HG02840 (cell line): ENCODE measurements around the gene PACSIN2.
"Not testable (repeated sequence)": the region's sequence is repeated elsewhere in the genome, so short reads cannot be mapped to it uniquely, and the experiment has no call there.

Experiments used
- ATAC-seq: cut with Tn5 transposase; IDR thresholded peaks from one replicate; pipeline ENCODE4 v1.9.1; 2021; ENCODE audit warnings: mild to moderate bottlenecking, moderate library complexity, moderate number of reproducible peaks; ENCODE audit not compliant: unreplicated experiment, low FRiP score

Gene PACSIN2

GRCh38 chr22:42951093-42951710 is 63.7 kb downstream of the PACSIN2 start:
- ATAC-seq: no peak

- no peak for ATAC-seq
Observed at GRCh38 chr22:42950281-42950680, 64.7 kb downstream of the PACSIN2 start.

DNA sequence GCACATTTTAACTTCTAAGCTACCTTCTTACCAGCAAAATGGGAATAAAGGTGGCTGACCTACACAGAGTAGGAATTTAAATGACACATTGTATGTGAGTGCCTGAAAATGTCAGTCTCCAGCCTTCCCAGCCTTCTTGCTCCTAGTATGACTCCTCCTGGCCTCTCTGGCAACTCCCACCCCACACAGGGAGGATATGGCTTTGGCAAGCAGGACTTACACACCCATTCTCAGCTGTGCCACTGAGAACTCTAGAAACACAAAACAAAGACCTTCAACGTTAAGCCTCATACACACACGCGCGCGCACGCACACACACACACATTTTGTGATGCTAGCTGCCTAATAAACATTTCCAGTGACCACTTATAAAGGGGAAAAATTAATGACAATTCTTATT is 65.8 kb downstream of the PACSIN2 start:
- no peak for ATAC-seq

- no peak for ATAC-seq
Observed at GRCh38 chr22:42948294-42948693, 66.7 kb downstream of the PACSIN2 start.

- no peak for ATAC-seq
Observed at GRCh38 chr22:42947211-42947990, 67.5 kb downstream of the PACSIN2 start.

DNA sequence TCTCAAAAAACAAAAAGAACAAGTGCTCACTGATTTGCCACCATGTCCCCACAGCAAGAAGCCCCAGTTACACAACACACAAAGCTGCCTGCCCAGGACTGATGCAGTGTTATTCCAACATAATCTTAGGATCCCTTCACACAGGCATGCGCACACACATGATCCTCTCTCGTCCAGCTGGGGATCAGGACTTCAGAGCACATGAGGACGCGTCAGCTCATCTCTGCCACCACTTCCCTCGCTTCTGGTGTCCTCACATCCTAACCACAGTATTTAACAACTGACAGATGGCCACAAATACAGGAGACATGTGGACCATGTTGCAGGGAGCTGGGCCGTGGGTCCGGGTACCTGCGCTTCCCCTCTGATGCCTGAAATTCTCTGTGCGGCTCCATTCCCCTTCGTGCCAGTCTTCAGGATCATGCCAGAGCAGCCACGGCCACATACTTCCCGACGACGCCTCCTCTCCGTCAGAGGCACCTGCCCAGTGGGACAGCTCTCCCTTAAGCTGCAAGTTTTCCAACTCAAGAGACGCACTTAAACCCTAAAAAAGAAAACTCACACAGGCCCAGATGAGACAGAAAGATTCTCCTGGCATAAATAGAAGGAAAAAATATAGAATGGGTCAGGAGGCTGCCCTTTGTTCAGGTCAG is 68.3 kb downstream of the PACSIN2 start:
- no peak for ATAC-seq

DNA sequence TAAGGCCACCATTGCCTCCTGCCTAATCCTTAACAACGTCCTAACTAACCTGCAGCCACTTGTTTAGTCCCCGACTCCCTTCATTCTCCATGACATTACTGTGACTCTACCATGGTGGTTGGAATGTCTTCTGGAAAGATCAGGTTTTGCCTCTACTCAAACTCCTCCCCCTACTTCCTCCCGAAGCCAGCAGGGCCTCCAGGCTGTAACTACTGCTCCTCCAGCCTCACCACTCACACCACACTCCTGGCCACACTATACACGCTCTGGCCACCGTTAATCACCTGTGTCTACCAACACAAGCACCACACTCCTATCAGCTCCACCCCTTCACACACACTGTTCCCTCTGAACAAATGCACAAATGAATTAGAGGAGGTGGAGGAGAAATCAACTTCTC is 69.2 kb downstream of the PACSIN2 start:
- ATAC-seq: no peak

GRCh38 chr22:42945027-42945426 is 69.9 kb downstream of the PACSIN2 start:
- no peak for ATAC-seq

- ATAC-seq: no peak
Observed at GRCh38 chr22:42944409-42944808, 70.5 kb downstream of the PACSIN2 start.

GRCh38 chr22:42943981-42944380 is 71.0 kb downstream of the PACSIN2 start:
- no peak for ATAC-seq

DNA sequence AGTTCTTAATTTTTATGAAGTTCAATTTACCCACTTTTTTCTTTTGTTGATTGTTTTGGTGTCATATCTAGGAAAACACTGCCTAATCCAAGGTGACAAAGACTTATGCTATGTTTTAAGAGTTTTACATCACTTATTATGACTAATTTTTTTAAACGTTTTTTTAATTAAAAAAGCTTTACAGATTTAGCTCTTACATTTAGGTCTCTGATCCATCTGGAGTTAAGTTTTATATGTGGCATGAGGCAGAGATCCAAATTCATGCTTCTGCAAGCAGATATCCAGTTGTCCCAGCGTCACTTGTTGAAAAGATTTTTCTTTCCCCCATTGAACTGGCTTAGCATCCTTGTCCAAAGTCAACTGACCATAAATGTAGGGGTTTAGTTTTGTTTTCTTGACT is 72.6 kb downstream of the PACSIN2 start:
- no peak for ATAC-seq

GRCh38 chr22:42939941-42940653 is 74.9 kb downstream of the PACSIN2 start:
- no peak for ATAC-seq

DNA sequence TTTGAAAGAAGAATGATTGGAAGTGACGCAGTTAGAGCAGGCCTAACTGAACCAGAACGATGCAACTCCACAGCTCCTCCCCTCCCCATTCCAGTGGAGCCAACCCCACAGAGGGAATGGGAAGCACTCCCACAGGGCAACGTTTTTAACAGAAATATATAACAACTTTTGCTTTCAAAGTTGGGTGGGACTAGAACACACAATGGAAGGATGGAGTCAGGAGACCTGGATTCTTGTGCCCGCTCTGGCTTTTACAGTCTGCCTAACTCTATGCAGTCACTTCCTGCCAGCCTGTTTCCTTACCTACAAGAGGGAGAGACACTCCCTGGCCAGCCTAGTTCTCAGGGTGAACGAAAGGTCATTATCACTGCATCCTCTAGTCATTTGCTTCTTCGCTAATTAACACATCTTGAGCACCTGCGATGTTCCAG is 75.5 kb downstream of the PACSIN2 start:
- ATAC-seq: no peak

DNA sequence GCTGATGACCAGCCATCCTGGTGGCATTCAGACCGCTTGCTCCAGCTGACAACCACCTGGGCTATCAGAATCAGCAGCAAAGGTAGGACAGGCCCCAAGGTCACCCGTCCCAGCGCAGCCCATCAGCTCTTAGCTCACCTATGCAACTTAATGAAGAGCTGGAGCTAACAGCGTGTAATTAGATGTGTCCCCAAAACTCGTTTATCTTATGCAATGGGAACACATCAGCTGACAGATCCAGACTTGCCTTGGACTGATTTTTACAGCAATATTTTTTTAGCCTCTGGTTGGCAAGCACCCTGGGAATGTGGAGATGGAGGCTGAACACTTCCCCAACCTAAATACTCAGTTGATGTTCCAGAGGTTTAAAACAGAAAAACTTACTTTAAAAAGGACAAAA is 76.0 kb downstream of the PACSIN2 start:
- ATAC-seq: no peak

- ATAC-seq: no peak
Observed at GRCh38 chr22:42938449-42938848, 76.5 kb downstream of the PACSIN2 start.

DNA sequence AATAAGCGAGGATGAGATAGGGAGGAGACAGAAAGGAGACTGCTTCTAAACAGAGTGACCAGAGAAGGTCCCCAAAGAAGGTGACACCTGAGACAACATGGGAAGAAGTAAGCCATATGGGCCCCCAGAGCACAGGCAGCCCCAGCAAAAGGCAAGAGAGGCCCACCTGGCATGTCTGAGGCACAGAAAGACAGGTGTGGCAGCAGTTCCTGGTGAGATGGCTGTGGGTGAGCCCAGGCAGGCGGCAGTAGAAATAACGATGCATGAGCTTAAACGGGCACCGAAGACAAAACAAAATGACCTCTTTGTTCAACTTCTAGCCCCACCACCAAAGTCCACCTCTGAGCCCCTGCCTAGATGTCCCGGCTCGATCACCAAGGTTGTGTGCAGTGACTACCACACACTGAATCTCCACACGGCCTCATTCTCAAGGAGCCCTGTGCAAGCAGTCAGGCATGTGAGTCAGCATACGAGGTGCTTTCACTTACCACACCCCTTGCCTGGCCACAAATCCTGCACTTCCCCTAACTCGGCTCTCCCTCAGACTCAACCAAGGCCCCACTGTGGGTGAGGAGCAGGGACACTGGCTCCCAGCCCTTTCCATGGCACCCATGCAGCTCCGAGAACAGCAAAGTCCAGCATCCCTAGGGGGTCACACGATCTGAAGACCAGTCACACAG is 77.6 kb downstream of the PACSIN2 start:
- no peak for ATAC-seq

GRCh38 chr22:42936680-42937079 is 78.3 kb downstream of the PACSIN2 start:
- ATAC-seq: not testable (repeated sequence)

GRCh38 chr22:42934338-42934737 is 80.6 kb downstream of the PACSIN2 start:
- ATAC-seq: no peak

DNA sequence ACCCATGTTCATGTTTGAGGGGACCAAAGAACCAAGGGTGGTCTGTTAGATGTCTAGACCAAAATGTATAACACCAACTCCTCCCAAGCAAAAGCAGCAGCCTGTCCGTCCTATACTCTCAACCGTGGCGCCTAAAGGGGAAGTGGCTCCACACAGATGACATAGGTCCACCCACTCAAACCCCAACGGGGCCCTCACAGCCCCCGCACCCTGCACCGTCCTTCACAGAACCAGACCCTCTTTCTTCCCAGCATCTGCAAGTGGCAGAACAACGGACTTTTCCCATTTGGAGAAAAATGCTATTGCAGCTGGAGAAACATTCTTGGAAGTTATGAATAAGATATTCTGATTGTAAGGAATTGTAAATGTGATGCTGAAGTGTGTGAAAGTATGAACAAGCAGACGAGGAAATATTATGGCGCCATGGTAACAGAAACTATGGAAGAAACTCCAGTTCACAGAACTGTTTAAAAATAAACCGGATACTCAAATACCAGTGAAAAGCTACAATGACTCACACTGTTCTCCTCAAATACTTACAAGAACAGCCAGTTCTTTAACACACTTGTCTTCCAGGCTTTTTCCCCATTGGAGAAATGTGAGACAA is 81.4 kb downstream of the PACSIN2 start:
- ATAC-seq: no peak

DNA sequence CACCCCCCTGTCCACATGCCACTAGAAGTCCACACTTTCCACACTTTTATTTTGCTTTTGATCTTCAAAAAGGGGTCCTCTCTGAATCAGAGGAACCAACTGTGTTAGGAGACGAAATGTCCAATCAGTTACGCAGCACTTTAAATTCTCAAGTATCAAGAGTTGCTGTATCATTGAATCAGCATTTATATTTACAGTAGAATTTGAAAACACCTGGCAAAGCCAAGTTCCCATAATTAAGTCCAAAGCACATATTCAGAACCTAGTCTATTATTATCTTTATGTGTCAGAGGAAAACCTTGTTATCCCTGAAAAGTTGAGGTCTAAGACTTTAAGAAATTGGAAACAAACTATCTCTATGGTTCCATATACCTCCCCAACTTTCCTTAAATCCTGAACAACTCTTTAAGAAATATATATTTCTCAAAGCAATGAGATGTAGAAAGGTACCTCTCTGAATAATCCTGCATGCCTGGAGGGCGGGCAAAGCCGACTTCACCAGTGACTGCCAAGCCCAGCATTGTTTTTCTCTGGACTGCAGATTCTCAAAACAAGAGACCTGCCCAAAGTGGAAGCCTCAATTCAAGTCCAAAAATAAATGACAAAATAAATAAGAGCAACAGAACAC is 82.0 kb downstream of the PACSIN2 start:
- no peak for ATAC-seq
